Measurements from ENCODE around the gene HACD3. TPM values are rescaled to one million over a fixed set of nuclear protein-coding genes. Genes with fewer than 3 reads are reported as not detected.

Gene HACD3
- polyA plus RNA-seq, 1 of the 3 experiments (the other 2 are of a cell fraction), result 45.7 TPM

DNA sequence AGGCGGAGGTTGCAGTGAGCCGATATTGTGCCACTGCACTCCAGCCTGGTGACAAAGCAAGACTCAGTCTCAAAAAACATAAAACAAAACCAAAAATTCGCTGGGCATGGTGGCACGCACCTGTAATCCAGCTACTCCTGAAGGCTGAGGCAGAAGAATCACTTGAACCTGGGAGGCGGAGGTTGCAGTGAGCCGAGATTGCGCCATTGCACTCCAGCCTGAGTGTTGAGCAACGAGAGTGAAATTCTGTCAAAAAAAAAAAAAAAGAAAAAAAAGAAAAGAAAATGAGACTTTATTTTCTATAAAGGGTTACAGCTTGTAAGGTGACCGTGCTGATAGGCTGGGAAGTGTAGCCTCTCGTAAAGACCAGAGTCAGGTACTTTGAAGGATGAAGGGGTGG, 6.0 kb upstream of the HACD3 start:
- Histone ChIP-seq H3K27me3 (ENCODE audit: insufficient read depth) (no peaks in the 10 kb centered on the region), H3K4me2 (no peak overlapping the region), H3K9ac (no peak overlapping the region), H3K9me2 (no peaks in the 10 kb centered on the region), H3F3A (replicated peaks; ENCODE audit: insufficient read depth) (peaks cover 5% of the 10 kb centered on the region), H3K36me3 (replicated peaks in 1 of 2; ENCODE audit: control insufficient read depth in 1 of 2, insufficient read depth in 2 of 2, low read length in 1 of 2) (no peaks in the 10 kb centered on the region), H3K9me3 (no peaks in the 10 kb centered on the region), H2AFZ (ENCODE audit: low read depth) (no peak overlapping the region), H4K20me1 (ENCODE audit: insufficient read depth) (no peaks in the 10 kb centered on the region), H3K4me1 (ENCODE audit: control insufficient read depth in 1 of 2, insufficient read depth in 2 of 2, low read depth in 1 of 2, low read length in 1 of 2) (peaks cover 0 to 10% of the 10 kb centered on the region in 2 experiments; a peak in 1 of 4 replicates), H3K79me2 (ENCODE audit: insufficient read depth) (no peaks in the 10 kb centered on the region), H3K27ac (ENCODE audit: low read depth in 2 of 2, low read length in 1 of 2) (no peak overlapping the region), H3K4me3 (ENCODE audit: low read depth in 2 of 2, low read length in 1 of 2) (no peak overlapping the region)
- DNase-seq, result no peak
- 84% methylated on average over 10 of the region's 10 CpGs for WGBS (ENCODE audit: low lambda C conversion rate)
- POLR2A ChIA-PET, result no interaction called here
- TF ChIP-seq, protein P1, sequence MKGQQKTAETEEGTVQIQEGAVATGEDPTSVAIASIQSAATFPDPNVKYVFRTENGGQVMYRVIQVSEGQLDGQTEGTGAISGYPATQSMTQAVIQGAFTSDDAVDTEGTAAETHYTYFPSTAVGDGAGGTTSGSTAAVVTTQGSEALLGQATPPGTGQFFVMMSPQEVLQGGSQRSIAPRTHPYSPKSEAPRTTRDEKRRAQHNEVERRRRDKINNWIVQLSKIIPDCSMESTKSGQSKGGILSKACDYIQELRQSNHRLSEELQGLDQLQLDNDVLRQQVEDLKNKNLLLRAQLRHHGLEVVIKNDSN (IDR thresholded peaks at IDR 0.05; ENCODE audit: borderline replicate concordance, low read depth), result no peak
- no peak for TF ChIP-seq RXRA (IDR thresholded peaks at IDR 0.05; ENCODE audit: borderline replicate concordance, low read depth)
- TF ChIP-seq ELF1 (IDR thresholded peaks at IDR 0.05), result no peak
- no peak for TF ChIP-seq MXI1 (IDR thresholded peaks at IDR 0.05; ENCODE audit: low read depth, low read length)
- no peak for TF ChIP-seq EP300 (IDR thresholded peaks at IDR 0.05; ENCODE audit: borderline replicate concordance in 1 of 2, low read depth in 1 of 2, low read length in 1 of 2)
- no peak for TF ChIP-seq TEAD4 (IDR thresholded peaks at IDR 0.05; ENCODE audit: borderline replicate concordance, insufficient read depth)
- no peak for TF ChIP-seq FOSL2 (IDR thresholded peaks at IDR 0.05; ENCODE audit: borderline replicate concordance, low read depth)
- no peak for TF ChIP-seq GABPA (IDR thresholded peaks at IDR 0.05; ENCODE audit: low read depth)
- TF ChIP-seq RFX5 (IDR thresholded peaks at IDR 0.05; ENCODE audit: low read length), result no peak
- TF ChIP-seq JUND (IDR thresholded peaks at IDR 0.05), result no peak
- no peak for TF ChIP-seq FOXJ3 (CRISPR knock-in tag; IDR thresholded peaks at IDR 0.05)
- TF ChIP-seq, protein P2, sequence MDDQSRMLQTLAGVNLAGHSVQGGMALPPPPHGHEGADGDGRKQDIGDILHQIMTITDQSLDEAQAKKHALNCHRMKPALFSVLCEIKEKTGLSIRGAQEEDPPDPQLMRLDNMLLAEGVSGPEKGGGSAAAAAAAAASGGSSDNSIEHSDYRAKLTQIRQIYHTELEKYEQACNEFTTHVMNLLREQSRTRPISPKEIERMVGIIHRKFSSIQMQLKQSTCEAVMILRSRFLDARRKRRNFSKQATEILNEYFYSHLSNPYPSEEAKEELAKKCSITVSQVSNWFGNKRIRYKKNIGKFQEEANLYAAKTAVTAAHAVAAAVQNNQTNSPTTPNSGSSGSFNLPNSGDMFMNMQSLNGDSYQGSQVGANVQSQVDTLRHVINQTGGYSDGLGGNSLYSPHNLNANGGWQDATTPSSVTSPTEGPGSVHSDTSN (IDR thresholded peaks at IDR 0.05), result no peak
- CTCF ChIA-PET, result interaction anchor here (1.1 kb wide), 1 partner anchor 139 kb away, joined by 3 read pairs; no protein-coding TSS in a partner anchor

DNA sequence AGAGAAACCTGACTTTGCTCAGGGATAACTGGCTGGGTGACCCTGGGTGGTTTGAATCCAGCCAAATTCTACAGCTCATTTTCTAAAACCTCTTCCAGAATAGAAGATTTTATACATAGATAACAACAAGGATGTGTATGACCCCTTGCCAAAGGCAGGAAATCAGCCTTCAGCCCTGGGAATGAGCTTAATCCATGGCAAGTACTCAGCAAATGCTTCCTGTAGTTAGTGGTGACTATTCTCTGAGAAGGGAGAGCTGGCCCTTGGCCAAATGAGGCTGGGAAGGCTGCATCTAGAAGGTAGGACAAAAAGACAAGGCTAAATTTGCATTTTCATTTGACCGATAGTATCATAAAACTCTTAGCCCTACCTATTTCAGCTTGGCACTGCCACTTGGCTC, 4.6 kb upstream of the HACD3 start:
- Histone ChIP-seq H3F3A (replicated peaks; ENCODE audit: insufficient read depth) (peaks cover 5% of the 10 kb centered on the region), H3K36me3 (replicated peaks in 1 of 2; ENCODE audit: control insufficient read depth in 1 of 2, insufficient read depth in 2 of 2, low read length in 1 of 2) (no peaks in the 10 kb centered on the region), H3K9me3 (no peaks in the 10 kb centered on the region), H4K20me1 (ENCODE audit: insufficient read depth) (no peaks in the 10 kb centered on the region), H3K27me3 (ENCODE audit: insufficient read depth) (no peaks in the 10 kb centered on the region), H3K4me3 (ENCODE audit: low read depth in 2 of 2, low read length in 1 of 2) (no peak overlapping the region), H3K79me2 (ENCODE audit: insufficient read depth) (peaks cover 4% of the 10 kb centered on the region), H3K27ac (ENCODE audit: low read depth in 2 of 2, low read length in 1 of 2) (peak overlapping the region in 1 of 2 experiments; percentile 60; a peak in 2 of 4 replicates), H3K9ac (peak overlapping the region; percentile 5; the same call in 1 of the 2 replicates), H3K9me2 (no peaks in the 10 kb centered on the region), H3K4me1 (ENCODE audit: control insufficient read depth in 1 of 2, insufficient read depth in 2 of 2, low read depth in 1 of 2, low read length in 1 of 2) (peaks cover 3 to 10% of the 10 kb centered on the region in 2 experiments; a peak in 2 of 4 replicates), H3K4me2 (peak overlapping the region; percentile 34; the same call in 1 of the 2 replicates), H2AFZ (ENCODE audit: low read depth) (peak overlapping the region; percentile 73)
- POLR2A ChIA-PET, result interaction anchor here (0.6 kb wide), 1 partner anchor 9 kb away, joined by 3 read pairs; no protein-coding TSS in a partner anchor
- 67% methylated on average over 1 of the region's 1 CpG for WGBS (ENCODE audit: low lambda C conversion rate)
- no peak for TF ChIP-seq SMC3 (IDR thresholded peaks at IDR 0.05; ENCODE audit: low read depth, low read length)
- TF ChIP-seq, protein P3, sequence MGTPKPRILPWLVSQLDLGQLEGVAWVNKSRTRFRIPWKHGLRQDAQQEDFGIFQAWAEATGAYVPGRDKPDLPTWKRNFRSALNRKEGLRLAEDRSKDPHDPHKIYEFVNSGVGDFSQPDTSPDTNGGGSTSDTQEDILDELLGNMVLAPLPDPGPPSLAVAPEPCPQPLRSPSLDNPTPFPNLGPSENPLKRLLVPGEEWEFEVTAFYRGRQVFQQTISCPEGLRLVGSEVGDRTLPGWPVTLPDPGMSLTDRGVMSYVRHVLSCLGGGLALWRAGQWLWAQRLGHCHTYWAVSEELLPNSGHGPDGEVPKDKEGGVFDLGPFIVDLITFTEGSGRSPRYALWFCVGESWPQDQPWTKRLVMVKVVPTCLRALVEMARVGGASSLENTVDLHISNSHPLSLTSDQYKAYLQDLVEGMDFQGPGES (IDR thresholded peaks at IDR 0.05; ENCODE audit: low read depth, low read length), result no peak
- TF ChIP-seq NFIC (IDR thresholded peaks at IDR 0.05; ENCODE audit: borderline replicate concordance), result peak; percentile 67; the same call in 1 of the 2 replicates
- no peak for TF ChIP-seq CHD2 (IDR thresholded peaks at IDR 0.05; ENCODE audit: low read length, partially characterized antibody)
- TF ChIP-seq RCOR1 (IDR thresholded peaks at IDR 0.05; ENCODE audit: low read length), result no peak
- TF ChIP-seq GATA2 (CRISPR knock-in tag; IDR thresholded peaks at IDR 0.05), result no peak
- TF ChIP-seq FOXJ3 (CRISPR knock-in tag; IDR thresholded peaks at IDR 0.05), result no peak
- CTCF ChIA-PET, result interaction anchor here (0.7 to 2.1 kb wide), 4 partner anchors 9 to 298 kb away, joined by 3 to 8 read pairs (median 3); partner anchors contain the start of gene DPP8
- DNase-seq, result peak; percentile 24

All from SK-N-SH (cell line).